Measurements from ENCODE around the gene SDCCAG8. TPM values are rescaled to one million over a fixed set of nuclear protein-coding genes. Genes with fewer than 3 reads are reported as not detected.

The SDCCAG8 gene
- total RNA-seq, 3 donors from 2014 or later (not counting 1 experiment from before 2014, with no cell fraction given), result 17.8 to 28.3 (median 21.2) TPM

DNA sequence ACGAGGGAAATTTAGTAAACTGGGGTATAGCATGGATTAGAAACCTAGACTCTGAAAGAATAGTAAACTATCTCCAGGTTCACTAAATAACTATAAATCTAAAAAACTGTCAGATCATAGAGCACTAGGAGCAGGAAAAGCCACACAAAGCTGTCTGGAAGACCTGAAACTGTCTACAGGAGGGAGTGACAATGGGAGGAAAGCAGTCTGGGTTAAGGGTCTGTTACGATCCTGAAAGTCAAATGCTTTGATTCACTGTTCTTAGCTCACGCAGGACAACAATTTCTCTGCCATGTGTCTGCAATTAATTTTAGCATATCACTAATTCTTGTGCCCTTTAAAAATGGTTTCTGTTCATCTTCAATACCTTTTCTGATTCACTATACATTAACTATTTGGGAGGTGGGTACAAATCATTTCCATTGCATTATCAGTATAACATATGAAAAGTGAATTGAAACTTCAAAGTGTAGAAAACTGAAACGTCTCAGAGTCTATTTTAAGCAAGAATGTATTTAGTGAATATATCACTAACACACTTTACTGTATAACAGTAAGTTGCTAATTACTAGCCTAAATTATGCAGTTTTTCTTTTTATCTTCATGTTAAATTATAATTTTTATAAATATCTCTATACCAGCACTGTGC lies 19.1 kb upstream of the SDCCAG8 start:
- no peak for ATAC-seq
- Mint-ChIP-seq H3K4me1 (no peaks in the 10 kb centered on the region), H3K27ac (no peak overlapping the region), H3K4me3 (no peak overlapping the region), H3K36me3 (peaks cover 12% of the 10 kb centered on the region), H3K9me3 (peaks cover 2 to 3% of the 10 kb centered on the region in 2 donors), H3K27me3 (ENCODE audit: low read depth in 2 of 2) (no peaks in the 10 kb centered on the region)
- Histone ChIP-seq H3K27ac (ENCODE audit: low read length) (no peak overlapping the region), H3K4me1 (ENCODE audit: control insufficient read depth, insufficient read depth, low read length) (no peaks in the 10 kb centered on the region), H3K4me3 (ENCODE audit: low read length) (no peak overlapping the region), H3K9me3 (ENCODE audit: control insufficient read depth, insufficient read depth, low read length) (peaks cover 4% of the 10 kb centered on the region), H3K36me3 (ENCODE audit: control insufficient read depth, insufficient read depth, low read length) (no peaks in the 10 kb centered on the region), H3K27me3 (ENCODE audit: control insufficient read depth, insufficient read depth, low read length) (no peaks in the 10 kb centered on the region)
- DNase-seq, result no peak
- intact Hi-C loops (cut with micrococcal nuclease), result no loop called here
- 83% methylated on average over 2 of the region's 4 CpGs for WGBS (ENCODE audit: insufficient coverage)
- TF ChIP-seq, protein P1, sequence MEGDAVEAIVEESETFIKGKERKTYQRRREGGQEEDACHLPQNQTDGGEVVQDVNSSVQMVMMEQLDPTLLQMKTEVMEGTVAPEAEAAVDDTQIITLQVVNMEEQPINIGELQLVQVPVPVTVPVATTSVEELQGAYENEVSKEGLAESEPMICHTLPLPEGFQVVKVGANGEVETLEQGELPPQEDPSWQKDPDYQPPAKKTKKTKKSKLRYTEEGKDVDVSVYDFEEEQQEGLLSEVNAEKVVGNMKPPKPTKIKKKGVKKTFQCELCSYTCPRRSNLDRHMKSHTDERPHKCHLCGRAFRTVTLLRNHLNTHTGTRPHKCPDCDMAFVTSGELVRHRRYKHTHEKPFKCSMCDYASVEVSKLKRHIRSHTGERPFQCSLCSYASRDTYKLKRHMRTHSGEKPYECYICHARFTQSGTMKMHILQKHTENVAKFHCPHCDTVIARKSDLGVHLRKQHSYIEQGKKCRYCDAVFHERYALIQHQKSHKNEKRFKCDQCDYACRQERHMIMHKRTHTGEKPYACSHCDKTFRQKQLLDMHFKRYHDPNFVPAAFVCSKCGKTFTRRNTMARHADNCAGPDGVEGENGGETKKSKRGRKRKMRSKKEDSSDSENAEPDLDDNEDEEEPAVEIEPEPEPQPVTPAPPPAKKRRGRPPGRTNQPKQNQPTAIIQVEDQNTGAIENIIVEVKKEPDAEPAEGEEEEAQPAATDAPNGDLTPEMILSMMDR (IDR thresholded peaks at IDR 0.05), result no peak

DNA sequence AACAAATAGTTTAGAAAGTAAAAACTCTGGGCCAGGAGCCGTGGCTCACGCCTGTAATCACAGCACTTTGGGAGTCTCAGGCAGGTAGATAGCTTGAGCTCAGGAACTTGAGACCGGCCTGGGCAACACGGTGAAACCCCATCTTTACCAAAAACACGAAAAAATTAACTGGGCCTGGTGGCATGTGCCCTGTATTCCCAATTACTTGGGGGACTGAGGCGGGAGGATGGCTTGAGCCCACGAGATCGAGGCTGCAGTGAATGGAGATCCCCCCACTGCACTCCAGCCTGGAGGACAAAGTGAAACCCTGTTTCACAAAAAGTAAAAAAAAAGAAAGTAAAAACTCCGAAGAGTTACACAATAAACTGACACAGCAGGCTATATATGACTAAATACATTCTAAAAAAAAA lies 11.4 kb upstream of the SDCCAG8 start:
- H3K9me3 Mint-ChIP-seq, result no peaks in the 10 kb centered on the region
- ATAC-seq, result no peak
- peaks cover 0 to 7% of the 10 kb centered on the region in 2 donors for H3K4me1 Mint-ChIP-seq
- intact Hi-C loops (cut with micrococcal nuclease), result no loop called here
- no peak for DNase-seq
- no peaks in the 10 kb centered on the region for H3K27me3 ChIP-seq (ENCODE audit: control insufficient read depth, insufficient read depth, low read length)
- no peaks in the 10 kb centered on the region for H3K9me3 ChIP-seq (ENCODE audit: control insufficient read depth, insufficient read depth, low read length)
- H3K4me3 Mint-ChIP-seq, result no peak overlapping the region
- no peaks in the 10 kb centered on the region for H3K36me3 Mint-ChIP-seq
- TF ChIP-seq, protein P1 (IDR thresholded peaks at IDR 0.05), result no peak
- no peaks in the 10 kb centered on the region for H3K36me3 ChIP-seq (ENCODE audit: control insufficient read depth, insufficient read depth, low read length)
- no peaks in the 10 kb centered on the region for H3K27me3 Mint-ChIP-seq (ENCODE audit: low read depth in 2 of 2)
- H3K4me3 ChIP-seq (ENCODE audit: low read length), result no peak overlapping the region
- 91% methylated on average over 8 of the region's 9 CpGs for WGBS (ENCODE audit: insufficient coverage)
- H3K4me1 ChIP-seq (ENCODE audit: control insufficient read depth, insufficient read depth, low read length), result no peaks in the 10 kb centered on the region
- no peak overlapping the region for H3K27ac ChIP-seq (ENCODE audit: low read length)
- H3K27ac Mint-ChIP-seq, result no peak overlapping the region

DNA sequence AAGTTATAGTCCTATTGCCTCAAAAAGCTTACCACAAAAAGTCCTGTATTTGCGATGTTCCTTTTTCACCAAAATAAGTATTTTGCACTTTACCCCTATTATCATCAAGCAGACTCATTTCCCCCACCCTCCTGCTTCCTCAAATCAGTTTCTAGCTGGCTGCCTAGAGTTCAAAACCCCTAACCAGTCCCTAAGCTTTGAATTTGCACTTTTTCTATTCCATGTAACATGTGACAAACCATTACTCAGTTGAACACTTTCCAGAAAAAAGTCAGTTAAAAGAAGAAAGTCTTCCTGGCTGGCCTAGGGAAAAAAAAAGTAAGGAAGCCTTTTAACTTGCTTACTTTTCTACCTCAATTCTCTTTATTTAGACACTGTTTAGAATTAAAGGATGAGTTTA lies 8.9 kb upstream of the SDCCAG8 start:
- Histone ChIP-seq H3K4me3 (ENCODE audit: low read length) (no peak overlapping the region), H3K36me3 (ENCODE audit: control insufficient read depth, insufficient read depth, low read length) (no peaks in the 10 kb centered on the region), H3K4me1 (ENCODE audit: control insufficient read depth, insufficient read depth, low read length) (no peaks in the 10 kb centered on the region), H3K9me3 (ENCODE audit: control insufficient read depth, insufficient read depth, low read length) (no peaks in the 10 kb centered on the region), H3K27me3 (ENCODE audit: control insufficient read depth, insufficient read depth, low read length) (no peaks in the 10 kb centered on the region), H3K27ac (ENCODE audit: low read length) (no peak overlapping the region)
- ATAC-seq (no peak), DNase-seq (no peak)
- Mint-ChIP-seq H3K9me3 (no peaks in the 10 kb centered on the region), H3K27ac (no peak overlapping the region), H3K36me3 (no peaks in the 10 kb centered on the region), H3K4me3 (no peak overlapping the region), H3K27me3 (ENCODE audit: low read depth in 2 of 2) (no peaks in the 10 kb centered on the region), H3K4me1 (peaks cover 0 to 13% of the 10 kb centered on the region in 2 donors)
- intact Hi-C loops (cut with micrococcal nuclease), result no loop called here
- TF ChIP-seq, protein P1 (IDR thresholded peaks at IDR 0.05), result no peak
- WGBS (ENCODE audit: insufficient coverage), result 56% methylated on average over 1 of the region's 1 CpG

DNA sequence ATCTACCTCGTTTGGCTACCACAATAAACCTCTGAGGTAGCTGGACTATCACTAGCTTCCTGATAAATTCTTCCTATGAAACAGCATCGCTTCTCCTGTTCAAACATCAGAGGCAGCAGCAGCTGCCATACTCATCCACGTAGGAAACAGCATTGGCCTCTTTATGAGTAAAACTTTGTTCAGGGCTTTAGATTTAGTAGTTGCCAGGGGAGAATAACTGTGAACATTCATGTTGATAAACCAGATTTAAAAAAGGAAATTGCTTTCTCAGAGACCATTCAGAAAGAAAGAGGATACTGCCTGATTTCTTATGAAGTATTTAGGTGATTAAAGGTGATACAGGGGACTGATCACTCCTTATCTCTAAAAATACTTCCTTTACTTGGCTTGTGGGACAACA lies 7.9 kb upstream of the SDCCAG8 start:
- Histone ChIP-seq H3K4me1 (ENCODE audit: control insufficient read depth, insufficient read depth, low read length) (no peaks in the 10 kb centered on the region), H3K27ac (ENCODE audit: low read length) (no peak overlapping the region), H3K9me3 (ENCODE audit: control insufficient read depth, insufficient read depth, low read length) (no peaks in the 10 kb centered on the region), H3K4me3 (ENCODE audit: low read length) (no peak overlapping the region), H3K36me3 (ENCODE audit: control insufficient read depth, insufficient read depth, low read length) (no peaks in the 10 kb centered on the region), H3K27me3 (ENCODE audit: control insufficient read depth, insufficient read depth, low read length) (no peaks in the 10 kb centered on the region)
- H3K27ac Mint-ChIP-seq, result no peak overlapping the region
- 86% methylated on average over 3 of the region's 3 CpGs for WGBS (ENCODE audit: insufficient coverage)
- TF ChIP-seq, protein P1 (IDR thresholded peaks at IDR 0.05), result no peak
- no peaks in the 10 kb centered on the region for H3K9me3 Mint-ChIP-seq
- no peaks in the 10 kb centered on the region for H3K27me3 Mint-ChIP-seq (ENCODE audit: low read depth in 2 of 2)
- H3K4me3 Mint-ChIP-seq, result no peak overlapping the region
- peaks cover 0 to 13% of the 10 kb centered on the region in 2 donors for H3K4me1 Mint-ChIP-seq
- no peak for DNase-seq
- ATAC-seq, result no peak
- no peaks in the 10 kb centered on the region for H3K36me3 Mint-ChIP-seq
- intact Hi-C loops (cut with micrococcal nuclease), result no loop called here

Measured in natural killer cell (primary cell).